IPS-NIHi7 (cell line): Measurements from ENCODE around the gene SRCIN1.
A peak's percentile ranks its signal among the peaks of the same experiment; 100 is the strongest.
"Not testable (repeated sequence)": the region's sequence is repeated elsewhere in the genome, so short reads cannot be mapped to it uniquely, and the experiment has no call there.

Source experiments
- DNase-seq: peaks from one replicate; pipeline ENCODE4 v3.0.0; 2012; ENCODE audit warnings: mixed read lengths; ENCODE audit errors: extremely low spot score

The SRCIN1 gene, protein sequence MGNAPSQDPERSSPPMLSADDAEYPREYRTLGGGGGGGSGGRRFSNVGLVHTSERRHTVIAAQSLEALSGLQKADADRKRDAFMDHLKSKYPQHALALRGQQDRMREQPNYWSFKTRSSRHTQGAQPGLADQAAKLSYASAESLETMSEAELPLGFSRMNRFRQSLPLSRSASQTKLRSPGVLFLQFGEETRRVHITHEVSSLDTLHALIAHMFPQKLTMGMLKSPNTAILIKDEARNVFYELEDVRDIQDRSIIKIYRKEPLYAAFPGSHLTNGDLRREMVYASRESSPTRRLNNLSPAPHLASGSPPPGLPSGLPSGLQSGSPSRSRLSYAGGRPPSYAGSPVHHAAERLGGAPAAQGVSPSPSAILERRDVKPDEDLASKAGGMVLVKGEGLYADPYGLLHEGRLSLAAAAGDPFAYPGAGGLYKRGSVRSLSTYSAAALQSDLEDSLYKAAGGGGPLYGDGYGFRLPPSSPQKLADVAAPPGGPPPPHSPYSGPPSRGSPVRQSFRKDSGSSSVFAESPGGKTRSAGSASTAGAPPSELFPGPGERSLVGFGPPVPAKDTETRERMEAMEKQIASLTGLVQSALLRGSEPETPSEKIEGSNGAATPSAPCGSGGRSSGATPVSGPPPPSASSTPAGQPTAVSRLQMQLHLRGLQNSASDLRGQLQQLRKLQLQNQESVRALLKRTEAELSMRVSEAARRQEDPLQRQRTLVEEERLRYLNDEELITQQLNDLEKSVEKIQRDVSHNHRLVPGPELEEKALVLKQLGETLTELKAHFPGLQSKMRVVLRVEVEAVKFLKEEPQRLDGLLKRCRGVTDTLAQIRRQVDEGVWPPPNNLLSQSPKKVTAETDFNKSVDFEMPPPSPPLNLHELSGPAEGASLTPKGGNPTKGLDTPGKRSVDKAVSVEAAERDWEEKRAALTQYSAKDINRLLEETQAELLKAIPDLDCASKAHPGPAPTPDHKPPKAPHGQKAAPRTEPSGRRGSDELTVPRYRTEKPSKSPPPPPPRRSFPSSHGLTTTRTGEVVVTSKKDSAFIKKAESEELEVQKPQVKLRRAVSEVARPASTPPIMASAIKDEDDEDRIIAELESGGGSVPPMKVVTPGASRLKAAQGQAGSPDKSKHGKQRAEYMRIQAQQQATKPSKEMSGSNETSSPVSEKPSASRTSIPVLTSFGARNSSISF

GRCh38 chr17:38605841-38606645, at the start of gene SRCIN1:
TSS of gene SRCIN1 (minus strand) at chr17:38605952. CDS start at chr17:38605705, 247 bp downstream.
- peak; percentile 62 for DNase-seq

- DNase-seq = no peak
These were observed 49.0 kb upstream of the SRCIN1 start for GRCh38 chr17:38654411-38655398.

DNA sequence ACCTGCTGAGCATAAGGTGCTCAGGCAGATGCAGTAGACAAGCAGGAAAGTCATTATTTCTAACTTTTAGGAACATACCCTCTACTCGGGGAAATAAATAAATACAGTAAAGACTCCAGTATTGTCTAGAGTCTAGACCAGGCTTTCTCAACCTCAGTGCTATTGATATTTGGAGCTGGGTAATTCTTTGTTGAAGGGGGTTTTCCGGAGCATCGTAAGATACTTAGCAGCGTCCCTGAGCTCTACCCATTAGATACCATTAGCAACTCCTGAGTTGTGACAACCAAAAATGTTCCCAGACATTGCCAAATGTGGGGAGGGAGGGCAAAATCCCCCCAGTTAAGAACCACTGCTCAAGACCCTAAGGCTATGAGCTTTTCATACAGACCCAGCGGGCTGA, 47.9 kb upstream of the SRCIN1 start:
- DNase-seq = no peak

DNA sequence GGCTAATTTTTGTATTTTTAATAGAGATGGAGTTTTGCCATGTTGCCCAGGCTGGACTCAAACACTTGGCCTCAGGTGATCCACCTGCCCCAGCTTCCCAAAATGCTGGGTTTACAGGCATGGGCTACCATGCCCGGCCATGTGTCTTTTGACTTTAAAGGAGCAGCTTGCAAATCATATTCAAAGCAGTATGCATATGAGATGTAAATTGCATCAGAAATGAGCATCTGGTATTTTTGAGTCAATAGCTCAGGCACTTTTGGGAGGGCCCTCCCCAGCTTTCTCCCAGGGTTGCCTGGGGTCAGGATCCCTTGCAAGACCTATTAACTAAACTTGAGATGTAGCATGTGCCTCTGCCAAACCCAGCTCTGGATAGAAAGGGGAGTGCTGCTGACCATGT, 47.5 kb upstream of the SRCIN1 start:
- no peak for DNase-seq

DNA sequence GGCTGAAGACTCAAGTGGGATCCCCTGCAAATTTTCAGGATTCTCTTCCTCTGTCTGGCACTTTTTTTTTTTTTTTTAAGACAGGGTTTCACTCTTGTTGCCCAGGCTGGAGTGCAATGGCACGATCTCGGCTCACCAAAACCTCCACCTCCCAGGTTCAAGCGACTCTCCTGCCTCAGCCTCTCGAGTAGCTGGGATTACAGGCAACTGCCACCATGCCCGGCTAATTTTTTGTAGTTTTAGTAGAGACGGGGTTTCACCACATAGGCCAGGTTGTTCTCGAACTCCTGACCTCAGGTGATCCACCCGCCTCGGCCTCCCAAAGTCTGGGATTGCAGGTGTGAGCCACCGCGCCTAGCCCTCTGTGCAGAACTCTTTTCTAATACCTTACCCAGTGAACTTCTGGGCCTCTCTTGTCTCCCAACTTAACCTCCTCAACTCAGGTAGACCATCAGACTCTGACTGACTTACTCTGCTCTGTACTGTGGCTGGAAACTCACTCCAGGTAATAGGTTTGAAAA, 45.0 kb upstream of the SRCIN1 start:
- not testable (repeated sequence) for DNase-seq

- no peak for DNase-seq
These were observed 32.2 kb upstream of the SRCIN1 start for GRCh38 chr17:38637951-38638350.

DNA sequence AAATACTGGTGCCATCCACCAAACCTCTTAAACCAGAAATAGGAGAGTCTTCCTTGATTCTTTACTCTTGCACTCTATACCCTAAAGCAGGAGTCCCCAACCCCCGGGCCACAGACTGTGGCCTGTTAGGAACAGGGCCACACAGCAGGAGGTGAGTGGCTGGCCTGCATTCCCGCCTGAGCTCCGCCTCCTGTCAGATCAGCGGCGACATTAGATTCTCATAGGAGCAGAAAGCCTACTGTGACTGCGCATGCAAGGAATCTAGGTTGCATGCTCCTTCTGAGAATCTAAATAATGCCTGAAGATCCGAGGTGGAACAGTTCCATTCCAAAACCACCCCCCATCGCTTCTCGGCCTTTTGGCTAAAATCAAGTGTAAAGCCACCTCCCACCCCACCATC, 30.3 kb upstream of the SRCIN1 start:
- peak; percentile 30 for DNase-seq

DNA sequence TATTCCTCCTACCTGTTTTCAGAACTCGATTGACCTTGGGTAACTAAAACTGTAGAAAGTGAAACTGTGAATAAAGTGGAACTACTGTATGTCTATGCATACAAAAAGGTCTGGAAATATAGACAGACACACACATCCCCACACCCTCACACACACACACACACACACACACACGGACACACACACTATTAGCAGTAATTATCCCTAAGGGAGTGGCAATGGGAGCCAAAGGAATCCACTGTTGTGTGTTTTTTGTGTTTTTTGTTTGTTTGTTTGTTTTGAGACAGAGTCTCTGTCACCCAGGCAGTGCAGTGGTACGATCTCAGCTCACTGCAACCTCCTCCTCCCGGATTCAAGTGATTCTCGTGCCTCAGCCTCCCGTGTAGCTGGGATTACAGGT, 26.6 kb upstream of the SRCIN1 start:
- no peak for DNase-seq

DNA sequence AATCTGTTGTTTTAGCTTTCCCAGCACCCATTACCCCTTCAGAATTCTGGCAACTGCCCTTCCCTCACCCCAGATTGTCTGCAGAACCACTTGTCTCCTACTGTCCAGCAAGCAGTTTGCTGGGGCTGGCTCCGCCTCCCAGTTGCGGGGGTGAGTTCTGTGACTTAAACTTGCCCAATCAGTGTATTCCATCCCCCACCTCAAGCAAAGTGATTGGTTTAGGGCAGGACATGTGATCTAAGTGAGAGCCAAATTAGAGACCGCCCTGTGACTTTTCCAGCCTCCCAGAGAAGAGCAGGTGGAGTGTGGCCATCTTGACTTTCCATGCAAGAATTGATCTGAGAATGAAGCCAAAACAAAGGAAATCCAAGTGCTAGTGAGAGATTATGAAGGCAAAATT, 22.7 kb upstream of the SRCIN1 start:
- peak; percentile 41 for DNase-seq

DNA sequence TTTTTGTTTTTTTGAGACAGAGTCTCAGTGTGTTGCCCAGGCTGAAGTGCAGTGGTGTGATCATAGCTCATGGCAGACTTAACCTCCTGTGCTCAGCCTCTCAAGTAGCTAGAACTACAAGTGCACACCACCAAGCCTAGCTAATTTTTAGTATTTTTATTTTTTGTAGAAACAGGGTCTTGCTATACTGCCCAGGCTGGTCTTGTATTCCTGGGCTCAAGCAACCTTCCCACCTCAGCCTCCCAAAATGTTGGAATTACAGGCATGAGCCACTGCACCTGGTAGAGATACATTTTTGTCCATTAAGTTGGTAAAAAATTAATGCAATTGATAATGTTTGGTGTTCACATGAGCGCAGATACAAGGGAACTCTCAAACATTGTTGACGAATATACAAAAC, 22.2 kb upstream of the SRCIN1 start:
- no peak for DNase-seq

GRCh38 chr17:38626606-38627226, 21.0 kb upstream of the SRCIN1 start:
- not testable (repeated sequence) for DNase-seq

- DNase-seq = no peak
These were observed 19.7 kb upstream of the SRCIN1 start for GRCh38 chr17:38625482-38625881.

- DNase-seq = not testable (repeated sequence)
These were observed 19.1 kb upstream of the SRCIN1 start for GRCh38 chr17:38624782-38625355.

DNA sequence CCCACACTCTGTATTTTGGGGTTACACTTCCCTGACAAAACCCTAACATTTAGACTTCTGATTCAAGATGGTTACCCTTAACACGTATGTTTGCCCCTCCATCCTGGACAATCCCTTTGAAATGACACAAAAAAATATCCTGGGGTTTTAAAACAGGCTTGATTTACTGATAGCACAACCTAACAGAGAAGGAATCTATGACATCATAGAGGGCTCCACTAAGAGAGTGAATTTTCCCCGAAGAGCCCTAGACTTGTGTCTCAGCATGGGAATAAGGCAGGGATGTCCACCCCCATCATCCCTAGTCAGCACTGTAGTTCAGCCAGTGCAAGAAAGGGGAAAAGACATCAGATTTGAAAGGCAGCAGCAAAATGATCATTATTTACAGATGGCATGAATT, 15.8 kb upstream of the SRCIN1 start:
- no peak for DNase-seq

DNA sequence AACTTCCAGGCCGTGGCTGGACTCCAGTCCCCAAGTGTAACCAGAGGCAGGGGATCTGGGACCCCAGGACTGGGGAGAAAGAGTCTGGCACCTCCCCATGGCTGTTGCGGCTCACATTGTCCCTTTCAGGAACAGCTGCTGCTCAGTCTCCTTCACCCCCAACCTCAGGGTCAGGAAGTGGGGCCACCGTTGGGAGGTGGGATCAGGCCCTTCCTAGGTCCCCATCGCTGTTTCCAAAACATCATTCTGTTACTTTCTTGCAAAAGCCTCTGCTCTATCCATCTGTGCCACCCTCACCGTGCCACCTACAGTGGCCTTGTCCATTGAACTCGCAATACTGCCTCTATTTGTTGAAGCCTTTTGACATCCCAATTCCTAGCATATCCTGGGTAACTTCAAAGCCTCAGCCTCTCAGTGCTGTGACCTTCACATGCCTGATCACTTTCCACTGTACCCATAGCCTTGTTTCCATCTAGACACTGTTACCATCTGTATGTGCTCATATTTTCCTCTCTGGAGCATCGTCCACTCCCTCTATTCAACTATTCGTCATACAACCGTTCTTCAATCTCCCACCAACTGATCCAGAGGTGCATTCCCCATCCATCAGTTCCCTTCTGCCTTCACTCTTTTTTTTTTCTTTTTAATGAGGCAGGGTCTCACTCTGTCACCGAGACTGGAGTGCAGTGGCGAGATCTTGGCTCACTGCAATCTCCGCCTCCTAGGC, 15.0 kb upstream of the SRCIN1 start:
- no peak for DNase-seq

DNA sequence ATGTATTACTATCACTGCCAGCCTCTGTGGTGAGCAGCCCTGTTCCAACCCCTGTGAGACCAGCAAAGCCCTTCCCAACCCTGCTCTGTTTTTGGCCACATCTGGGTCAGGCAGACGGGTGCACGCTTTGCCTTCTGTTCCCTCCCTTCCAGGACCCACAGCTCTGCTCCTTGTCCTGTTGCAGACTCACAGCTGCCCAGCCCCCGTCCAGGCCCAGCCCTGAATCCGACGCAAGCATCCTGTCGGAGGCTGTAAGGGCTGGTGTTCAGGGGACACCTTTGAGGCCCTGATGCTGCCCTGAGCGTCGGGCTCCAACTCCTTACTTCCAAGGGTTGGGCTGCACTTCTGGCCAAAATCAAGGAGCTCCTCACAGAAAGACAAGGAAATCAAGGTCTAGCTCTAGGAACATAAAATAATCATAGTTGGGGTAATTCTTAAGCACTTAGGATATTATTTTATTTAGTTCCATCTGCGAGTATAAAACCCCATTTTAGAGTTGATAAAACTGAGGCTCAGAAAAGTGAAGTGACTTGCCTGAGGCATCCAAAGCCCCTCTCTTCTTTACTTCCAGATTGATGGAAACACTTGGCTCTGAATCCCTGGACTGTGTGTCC, 14.3 kb upstream of the SRCIN1 start:
- no peak for DNase-seq

- DNase-seq = no peak
These were observed 13.7 kb upstream of the SRCIN1 start for GRCh38 chr17:38619451-38619795.
